Vagina (tissue), 2 donors: ENCODE results near the gene TP53TG5.

Source experiments
- POLR2A ChIP-seq, 2 donors: fragments of 450-650 bp; IDR thresholded peaks; one replicate each; pipeline ENCODE4 v1.6.1; 2017; ENCODE audit warnings: antibody characterized with exemption in 2 of 2, mild to moderate bottlenecking in 2 of 2, moderate library complexity in 2 of 2
- POLR2AphosphoS5 ChIP-seq, 2 donors: sonication (generic); formaldehyde crosslinking; IDR thresholded peaks; one replicate each; pipeline ENCODE4 v1.9.0; 2017; ENCODE audit warnings: antibody characterized with exemption in 2 of 2, mild to moderate bottlenecking in 2 of 2, low read depth in 1 of 2; ENCODE audit not compliant: insufficient read depth in 1 of 2
- TF ChIP-seq, protein P1 (sequence below), 3 experiments: fragments of 450-650 bp in 2 of 3; fragments of 200-600 bp in 1 of 3; sonication (generic) in 1 of 3; IDR thresholded peaks; one replicate each; pipeline ENCODE4 v1.5.1; 2017 to 2019; ENCODE audit warnings: antibody characterized with exemption in 3 of 3, mild to moderate bottlenecking in 2 of 3, moderate library complexity in 2 of 3

DNA sequence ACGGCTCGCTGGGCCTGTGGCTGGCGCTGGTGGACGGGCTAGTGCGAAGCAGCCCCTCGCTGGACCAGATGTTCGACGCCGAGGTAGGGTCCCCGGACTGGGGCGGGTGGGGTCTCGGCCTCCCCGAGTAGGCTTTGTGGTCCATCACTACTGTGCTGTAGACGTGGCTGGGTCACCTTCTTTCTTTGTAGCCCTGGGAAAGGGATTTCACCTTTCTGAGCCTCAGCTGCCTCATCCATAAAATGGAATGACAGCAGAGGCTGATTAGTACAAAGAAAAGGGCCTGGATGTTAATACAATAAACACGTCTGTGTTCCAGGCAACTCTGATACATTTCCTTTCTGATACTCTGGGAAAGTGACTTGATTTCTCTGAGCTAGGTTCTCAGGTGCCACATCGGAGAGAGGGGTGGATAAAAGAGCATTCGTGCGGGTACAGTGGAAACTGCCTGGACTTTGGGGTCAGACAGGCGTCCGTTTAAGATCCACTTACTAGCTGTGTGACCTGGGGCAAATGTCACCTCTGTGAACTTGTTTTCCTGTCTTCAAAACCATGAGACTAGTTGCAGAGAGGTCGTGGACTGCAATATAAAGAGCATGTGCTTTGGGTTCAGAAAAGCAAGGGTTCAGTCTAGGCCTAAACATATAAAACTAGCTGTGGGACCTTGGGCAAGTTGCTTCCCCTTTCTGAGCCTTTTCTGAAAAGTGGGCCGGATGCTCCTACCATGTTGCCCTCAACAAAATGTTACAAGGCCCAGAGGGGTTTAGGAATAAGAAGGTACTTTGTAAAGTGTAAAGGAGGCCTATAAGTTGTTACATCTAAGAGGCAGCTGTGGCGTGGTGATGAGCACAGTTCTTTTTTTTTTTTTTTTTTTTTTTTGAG, 14.3 kb downstream of the TP53TG5 start:
- TF ChIP-seq, protein P1, sequence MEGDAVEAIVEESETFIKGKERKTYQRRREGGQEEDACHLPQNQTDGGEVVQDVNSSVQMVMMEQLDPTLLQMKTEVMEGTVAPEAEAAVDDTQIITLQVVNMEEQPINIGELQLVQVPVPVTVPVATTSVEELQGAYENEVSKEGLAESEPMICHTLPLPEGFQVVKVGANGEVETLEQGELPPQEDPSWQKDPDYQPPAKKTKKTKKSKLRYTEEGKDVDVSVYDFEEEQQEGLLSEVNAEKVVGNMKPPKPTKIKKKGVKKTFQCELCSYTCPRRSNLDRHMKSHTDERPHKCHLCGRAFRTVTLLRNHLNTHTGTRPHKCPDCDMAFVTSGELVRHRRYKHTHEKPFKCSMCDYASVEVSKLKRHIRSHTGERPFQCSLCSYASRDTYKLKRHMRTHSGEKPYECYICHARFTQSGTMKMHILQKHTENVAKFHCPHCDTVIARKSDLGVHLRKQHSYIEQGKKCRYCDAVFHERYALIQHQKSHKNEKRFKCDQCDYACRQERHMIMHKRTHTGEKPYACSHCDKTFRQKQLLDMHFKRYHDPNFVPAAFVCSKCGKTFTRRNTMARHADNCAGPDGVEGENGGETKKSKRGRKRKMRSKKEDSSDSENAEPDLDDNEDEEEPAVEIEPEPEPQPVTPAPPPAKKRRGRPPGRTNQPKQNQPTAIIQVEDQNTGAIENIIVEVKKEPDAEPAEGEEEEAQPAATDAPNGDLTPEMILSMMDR (IDR thresholded peaks at IDR 0.05), result no peak
- no peak for TF ChIP-seq POLR2AphosphoS5 (IDR thresholded peaks at IDR 0.05; ENCODE audit: insufficient read depth in 1 of 2, low read depth in 1 of 2)
- TF ChIP-seq POLR2A (IDR thresholded peaks at IDR 0.05), result no peak
